Ureter (tissue), 1 donor: ENCODE measurements around the gene NPEPL1. TPM values are rescaled to one million over a fixed set of nuclear protein-coding genes. Genes with fewer than 3 reads are reported as not detected.

Experiments used
- DNase-seq: peaks from one replicate; pipeline ENCODE4 v3.0.0-alpha.2; 2020; ENCODE audit warnings: low spot score
- total RNA-seq: library from RNA; stranded (reverse); gene quantifications from one replicate; pipeline ENCODE4 v1.2.4, GENCODE V29; 2023
- donor health status: DM: yes; HTN: yes; CAD: no.

Gene NPEPL1
- total RNA-seq, 1 donor from 2014 or later = 50.4 TPM

DNA sequence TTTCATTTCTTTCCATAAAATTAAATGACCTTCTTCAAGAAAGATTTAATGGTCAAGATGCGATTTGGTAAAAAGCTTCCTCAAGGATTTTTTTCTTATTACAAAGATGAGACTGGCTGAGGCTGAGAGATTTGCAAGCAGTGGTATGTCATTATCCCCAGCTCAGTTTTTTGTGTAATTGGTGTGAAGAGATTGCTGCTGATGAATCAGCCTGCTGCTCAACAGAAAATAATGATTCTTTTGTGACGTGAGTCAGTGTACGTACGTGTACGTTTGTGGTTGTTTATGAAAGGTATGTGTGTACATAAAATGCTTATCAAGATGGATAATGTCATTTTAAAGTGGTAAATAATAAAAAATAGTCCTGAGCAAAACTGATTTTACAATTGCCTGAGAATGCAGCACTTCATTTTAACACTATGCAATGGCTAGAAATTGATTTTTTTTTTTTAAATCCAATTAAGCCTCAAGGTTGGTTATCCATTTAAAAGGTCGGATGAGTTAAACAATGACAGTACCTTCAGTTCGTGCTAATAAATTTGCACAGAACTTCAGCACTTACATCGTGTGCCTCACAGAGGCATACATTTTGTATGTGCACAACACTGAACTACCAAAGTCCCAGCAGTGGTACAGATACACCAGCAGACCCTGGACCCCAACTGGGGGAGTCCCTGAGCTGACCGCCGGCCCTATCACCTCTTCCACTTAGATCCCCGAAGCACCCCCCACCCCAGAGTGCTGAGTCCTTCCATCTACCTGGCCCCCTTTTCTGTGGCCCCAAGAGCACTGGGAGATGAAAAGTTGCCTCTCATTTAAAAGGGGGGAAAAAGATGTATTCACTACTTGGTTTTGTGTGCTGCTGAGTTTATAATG, 9.7 kb upstream of the NPEPL1 start:
- DNase-seq = no peak

DNA sequence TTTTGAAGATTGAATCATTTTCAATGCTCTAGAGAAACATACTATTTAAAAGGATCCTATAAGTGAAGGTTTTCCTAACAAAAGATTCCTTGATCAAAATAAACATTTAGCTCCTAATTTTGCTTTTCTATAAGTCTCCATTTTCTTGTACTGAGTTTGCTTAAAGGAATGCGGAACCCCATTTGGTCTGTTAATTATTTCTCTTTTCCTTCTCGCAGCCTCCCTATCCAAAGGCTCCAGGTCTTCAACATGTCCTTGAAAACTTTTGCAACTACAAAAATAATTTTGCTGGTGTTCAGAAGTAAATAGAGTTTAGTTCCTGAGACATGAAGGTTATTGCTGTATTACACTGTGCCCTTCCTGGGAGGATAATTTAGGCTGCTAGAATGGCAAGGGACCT, 8.3 kb upstream of the NPEPL1 start:
- no peak for DNase-seq

DNA sequence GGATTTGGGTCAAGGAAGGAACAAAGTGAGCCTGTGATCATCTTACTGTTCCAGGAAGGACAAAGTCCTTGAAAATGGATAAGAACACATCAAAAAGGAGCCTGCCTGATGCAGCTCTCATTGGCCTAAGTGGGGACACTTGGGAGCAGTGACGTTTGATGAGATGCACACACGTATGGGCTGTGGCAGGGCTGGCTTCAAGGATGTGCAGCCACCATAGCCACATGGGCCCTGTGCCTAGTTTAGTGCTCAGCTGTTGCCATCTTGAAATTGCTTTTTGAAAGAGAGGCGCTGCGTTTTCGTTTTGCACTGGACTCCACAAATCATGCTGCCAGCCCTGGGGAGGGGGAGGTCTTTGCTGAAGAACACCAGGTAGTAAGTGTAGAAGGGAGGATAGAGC, 6.6 kb upstream of the NPEPL1 start:
- DNase-seq = no peak

DNA sequence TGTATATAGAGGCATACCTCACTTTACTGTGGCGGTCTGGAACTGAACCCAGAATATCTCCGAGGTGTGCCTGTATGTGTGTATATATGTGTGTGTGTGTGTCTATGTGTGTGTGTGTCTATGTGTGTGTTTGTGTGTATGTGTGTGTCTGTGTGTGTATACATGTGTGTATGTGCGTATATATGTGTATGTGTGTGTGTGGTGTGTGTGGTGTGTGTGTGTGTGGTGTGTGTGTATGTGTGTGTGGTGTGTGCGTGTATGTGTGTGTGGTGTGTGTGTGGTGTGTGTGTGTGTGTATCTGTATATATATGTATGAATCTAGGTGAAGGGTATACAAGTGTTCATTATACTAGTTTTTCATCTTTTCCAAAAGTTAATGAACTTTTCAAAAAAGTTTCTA, 4.2 kb upstream of the NPEPL1 start:
- DNase-seq = no peak

DNA sequence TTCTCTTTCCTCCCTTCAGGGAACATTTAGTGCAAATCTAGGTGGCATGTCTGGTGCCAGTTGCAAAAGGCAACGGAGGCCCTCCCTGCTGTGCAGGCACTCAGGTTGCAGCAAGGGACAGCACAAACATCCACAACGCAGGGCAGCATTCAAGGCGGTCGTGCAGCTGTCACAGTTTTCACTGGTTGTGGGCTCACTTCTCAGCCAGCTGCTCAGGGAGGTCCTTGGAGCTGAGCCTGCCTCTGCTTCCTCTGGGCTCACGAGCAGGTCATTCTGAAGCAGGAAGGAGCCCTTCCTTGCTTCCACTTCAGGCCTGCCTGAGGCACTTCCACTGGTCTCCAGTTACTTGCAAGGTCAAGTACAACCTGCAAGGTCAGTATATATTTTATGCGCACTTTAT, 3.8 kb upstream of the NPEPL1 start:
- DNase-seq = no peak

DNA sequence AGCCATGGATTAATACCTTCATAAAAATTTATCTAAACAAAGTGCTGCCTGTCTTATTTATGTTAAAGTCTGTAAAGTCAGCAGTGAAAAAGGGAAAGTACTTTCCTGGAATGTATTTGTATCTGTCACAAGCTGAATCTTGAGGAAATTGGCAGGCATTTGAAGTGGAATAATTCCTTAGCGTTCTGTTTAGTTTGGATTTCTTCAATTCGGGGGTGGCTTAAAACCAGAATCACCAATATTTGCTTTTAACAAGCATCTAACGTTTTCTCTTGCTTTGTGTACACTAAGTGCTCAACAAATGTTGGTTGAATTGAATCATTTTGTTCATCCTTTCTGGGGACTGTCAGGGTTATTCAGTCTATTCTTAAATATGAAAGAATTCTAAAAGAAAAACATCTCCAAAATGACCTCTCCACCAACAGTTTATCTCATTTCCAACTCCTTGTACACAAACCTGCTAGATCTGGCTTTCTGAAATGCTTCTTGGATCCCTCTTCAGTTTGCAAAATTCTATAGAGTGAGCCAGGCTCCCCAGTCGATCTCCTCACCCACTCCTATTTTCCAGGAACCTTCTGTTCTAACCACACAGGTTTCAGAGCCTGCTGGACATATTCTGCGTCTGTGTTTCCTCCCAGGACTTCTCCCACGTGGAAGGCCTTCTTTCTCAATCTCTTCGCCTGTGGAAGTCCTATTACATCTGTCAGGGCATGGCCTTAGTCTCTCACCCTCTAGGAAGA, 2.0 kb upstream of the NPEPL1 start:
- no peak for DNase-seq

DNA sequence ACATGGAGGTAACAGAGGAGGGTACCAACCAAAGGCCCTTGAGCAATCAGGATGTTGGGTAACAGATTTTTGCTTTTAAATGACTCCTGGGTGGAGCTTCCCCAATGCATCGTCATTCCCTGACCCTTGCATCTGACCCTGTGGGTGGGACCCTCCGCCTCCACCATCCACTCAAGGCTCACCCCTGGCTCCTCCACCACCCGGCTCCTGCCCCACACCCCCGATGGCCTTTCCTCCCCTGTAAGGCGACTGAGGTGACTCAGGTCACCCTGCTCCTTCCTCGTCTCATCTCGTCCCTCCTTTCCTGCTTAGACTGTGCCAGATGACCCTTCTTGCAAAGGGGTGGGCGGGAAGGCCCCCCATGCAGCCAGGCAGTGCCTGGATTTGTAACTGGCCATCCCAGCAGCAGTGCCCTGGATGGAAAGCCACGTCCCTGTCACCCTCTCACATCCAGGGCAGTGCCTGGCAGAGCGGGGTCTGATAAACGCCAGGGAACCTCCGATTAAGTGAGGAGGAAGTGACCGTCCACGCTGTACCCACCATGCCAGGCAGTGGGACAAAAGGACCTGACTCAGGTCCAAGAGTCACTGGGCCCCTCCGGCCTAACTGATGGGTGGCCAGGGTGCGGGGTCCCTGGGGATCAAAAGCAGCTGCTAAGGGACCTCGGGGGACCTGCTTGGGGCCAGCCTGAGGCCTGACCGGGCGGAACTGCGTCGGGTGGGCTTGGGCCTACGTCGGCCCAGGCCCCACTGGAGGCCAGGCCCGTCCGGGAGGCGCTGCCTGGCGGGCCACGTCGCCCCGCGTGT, 624 bp upstream of the NPEPL1 start:
- no peak for DNase-seq

DNA sequence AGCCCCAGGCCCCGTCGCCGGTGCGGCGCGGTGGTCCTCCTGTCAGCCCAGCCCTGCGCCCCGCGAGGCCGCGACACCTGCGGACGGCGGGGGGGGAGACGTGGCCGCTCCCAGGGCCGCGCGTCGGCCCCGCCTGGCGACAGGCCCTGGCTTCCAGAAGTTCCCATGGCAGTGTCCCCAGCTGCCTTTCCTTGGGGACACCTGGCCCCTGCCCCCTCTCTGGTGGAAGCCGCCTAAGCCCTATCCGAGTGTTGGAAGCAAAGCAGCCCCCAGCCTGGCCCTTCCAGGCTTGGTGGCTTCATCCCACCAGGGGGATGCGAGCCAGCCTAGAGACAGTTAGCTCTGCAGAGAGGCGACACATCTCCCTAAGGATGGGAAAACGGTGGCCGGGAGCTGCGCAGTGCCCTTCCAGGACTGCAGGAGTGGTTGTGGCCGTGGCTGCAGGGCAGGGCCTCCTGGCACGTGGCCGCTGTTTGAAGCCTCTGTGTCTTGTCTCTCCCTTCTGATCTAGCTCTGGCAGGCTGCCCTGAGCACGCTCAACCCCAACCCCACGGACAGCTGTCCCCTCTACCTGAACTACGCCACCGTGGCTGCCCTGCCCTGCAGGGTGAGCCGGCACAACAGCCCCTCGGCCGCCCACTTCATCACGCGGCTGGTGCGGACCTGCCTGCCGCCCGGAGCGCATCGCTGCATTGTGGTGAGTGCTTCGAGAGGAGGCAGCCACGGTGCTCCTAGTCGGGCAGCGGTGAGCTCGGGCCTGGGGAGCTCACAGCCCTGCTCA, 816 bp downstream of the NPEPL1 start:
- no peak for DNase-seq

DNA sequence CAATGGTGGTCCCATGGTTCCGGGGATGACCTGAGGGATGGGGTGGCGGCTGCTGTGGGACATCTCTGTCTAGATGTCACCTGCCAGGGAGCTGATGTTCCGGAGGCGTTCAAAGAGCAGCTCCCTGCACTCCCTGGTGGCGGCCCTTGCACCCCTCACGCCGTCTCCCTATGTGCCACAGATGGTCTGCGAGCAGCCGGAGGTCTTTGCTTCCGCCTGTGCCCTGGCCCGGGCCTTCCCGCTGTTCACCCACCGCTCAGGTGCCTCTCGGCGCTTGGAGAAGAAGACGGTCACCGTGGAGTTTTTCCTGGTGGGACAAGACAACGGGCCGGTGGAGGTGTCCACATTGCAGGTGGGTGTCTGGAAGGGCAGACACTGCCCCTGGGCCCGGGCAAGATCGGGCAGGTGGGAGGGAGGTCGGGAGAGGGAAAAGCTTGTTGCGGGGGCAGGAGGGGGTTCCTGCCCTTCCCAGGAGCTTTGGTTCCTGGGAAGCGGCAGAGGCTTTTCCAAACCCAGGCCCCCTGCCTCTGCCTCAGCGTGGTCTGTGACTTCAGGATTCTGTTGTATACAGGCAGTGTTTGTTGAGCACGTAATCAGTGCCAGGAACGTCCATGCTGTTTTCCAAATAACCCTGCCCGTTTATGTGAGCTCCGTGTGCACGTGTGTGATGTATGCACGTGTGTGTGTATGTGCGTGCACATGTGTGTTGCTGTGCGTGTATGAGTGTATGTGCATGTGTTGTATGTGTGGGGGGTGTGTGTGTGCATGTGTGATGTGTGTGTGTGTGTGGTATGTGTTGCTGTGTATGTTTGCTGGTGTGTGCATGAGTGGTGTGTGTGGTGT, 1.9 kb downstream of the NPEPL1 start:
- DNase-seq = no peak

DNA sequence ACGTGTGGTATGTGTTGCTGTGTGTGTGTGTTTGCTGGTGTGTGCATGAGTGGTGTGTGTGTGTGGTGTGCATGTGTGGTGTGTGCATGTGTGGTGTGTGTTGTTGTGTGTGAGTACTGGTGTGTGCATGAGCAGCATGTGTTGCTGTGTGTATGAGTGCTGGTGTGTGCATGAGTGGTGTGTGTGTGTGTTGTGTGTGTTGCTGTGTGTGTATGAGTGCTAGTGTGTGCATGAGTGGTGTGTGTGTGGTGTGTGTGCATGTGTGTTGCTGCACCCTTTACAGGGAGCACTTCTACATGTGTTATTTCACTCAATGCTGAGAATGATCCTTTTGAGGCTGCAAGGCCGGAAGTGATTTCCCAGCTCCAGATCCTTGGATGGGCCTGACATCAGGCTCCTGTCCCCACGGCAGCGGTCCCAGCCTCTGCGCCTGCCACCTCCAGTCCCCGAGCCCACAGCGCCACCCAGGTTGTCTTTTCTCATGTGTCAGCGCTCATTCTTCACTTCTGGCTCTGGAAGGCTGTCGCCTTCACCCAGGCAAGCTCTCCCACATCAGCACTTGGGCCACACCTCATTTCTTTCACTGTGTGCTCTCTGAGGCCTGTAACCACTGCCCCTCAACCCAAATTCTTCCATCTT, 2.6 kb downstream of the NPEPL1 start:
- DNase-seq = no peak

DNA sequence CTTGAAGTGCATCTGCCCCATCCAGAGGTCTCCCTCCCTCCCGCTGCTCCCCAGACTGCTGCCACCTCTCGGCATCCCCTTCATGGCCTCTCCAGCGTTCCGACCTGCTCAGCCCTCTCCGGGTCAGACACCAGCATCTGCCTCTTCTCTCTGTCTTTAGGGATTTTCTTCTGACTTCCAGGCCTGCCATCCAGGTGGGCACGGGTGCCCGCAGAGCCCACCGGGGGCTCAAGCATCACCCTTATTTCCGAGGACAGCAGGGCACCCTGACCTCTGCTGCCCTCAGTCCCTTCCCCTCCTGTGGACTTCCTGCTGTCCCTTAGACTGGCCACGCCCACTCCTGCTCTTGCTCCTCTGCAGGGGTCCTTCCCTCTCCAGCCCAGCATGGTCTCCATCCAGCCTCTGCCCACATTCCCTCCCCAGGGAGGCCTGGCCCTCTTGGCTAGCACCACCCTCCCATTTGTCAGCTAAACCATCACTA, 3.3 kb downstream of the NPEPL1 start:
- no peak for DNase-seq

DNA sequence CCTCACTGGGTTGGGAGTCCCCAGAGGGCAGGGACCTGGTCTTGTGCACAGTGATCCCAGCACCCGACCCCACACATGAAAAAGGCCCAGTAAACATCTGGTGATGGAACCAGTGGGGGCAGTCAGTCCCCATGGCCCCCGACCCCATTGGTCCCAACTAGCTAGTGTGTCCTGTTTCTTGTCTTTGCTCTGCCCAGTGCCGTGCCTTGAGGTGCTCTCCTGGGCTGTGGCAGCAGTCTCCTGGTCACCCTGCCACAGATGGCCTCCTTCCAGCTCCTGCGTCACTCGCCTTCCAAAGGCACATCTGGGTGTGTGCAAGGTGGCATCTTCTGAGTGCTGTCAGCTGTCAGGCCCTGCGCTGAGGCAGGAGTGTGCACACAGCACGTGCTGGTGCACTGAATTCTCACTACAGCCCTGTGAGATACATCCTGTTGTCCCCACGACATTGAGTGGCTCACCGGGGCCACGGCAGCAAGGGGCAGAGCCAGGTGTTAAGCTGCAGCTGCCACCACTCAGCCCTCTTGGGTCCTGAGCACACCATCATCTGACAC, 3.9 kb downstream of the NPEPL1 start:
- DNase-seq = peak; percentile 40

DNA sequence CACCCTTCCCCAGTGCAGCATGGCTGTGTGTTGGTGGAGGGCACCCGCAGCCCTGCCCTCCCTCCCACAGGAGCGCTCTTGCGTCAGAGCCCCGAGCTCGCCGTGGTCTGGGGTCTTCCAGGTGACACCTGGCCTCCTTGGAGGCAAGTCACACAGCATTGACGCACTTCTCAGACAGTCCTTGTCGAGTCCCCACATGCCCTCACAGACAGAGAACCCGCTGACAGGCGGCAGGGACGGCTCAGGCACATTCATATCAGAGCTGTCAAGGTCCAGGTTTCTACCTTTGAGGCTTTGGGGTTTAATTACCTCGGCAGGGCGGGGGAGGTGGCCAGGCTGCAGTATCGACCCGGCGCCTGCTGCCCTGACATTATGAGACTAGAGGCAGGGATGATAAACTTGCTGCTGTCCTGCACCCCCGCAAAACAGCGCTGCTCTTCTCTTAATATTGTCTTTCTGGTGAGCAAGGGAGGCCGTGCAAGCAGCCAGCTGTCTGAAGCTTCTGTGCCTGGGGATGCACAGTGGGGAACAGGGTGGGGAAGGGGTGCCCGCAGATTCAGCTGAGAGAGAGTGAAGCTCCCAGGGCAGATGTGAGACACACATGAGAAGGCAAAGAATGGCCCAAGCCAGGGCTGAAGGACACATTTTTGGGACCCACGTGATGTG, 4.7 kb downstream of the NPEPL1 start:
- peak; percentile 34 for DNase-seq

DNA sequence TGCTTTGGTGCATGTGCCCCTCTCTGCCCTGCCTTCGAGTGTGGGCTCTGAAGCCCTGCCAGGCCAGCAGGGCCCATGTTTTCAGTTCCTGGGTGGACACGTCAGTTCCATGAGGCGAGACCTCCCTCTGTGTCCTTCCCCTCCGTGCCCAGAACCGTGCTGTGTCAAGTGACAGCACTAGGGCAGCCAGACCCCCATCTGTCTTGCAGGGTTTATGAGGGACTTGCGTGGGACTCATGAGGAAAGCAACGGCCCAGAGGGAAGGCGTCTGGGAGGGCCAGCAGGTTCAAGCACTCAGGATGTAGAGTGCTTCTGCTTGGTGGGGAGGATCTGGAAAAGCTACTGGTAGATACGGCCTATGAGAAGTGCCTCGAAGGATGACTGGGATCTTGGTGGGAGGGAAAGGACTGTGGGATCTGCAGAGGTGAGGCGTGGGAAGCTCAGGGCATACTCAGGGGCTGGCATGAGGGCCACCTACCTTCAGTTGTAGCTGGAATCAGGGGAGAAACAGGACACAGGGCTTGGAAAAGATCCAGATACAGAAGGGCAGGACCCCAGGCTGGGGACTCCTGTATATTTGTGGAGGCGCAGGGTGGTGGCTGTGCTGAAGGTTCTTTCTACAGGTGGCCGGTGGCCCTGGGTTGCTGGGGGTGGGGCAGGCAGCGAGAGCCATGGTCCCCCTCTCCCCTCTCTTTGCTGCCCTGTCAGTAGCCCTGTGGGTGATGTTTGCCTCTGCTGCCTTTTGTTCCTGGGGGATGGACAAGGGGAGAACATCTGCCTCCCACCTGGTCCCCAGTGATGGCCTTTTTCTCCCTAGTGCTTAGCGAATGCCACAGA, 5.5 kb downstream of the NPEPL1 start:
- DNase-seq = peak; percentile 37

DNA sequence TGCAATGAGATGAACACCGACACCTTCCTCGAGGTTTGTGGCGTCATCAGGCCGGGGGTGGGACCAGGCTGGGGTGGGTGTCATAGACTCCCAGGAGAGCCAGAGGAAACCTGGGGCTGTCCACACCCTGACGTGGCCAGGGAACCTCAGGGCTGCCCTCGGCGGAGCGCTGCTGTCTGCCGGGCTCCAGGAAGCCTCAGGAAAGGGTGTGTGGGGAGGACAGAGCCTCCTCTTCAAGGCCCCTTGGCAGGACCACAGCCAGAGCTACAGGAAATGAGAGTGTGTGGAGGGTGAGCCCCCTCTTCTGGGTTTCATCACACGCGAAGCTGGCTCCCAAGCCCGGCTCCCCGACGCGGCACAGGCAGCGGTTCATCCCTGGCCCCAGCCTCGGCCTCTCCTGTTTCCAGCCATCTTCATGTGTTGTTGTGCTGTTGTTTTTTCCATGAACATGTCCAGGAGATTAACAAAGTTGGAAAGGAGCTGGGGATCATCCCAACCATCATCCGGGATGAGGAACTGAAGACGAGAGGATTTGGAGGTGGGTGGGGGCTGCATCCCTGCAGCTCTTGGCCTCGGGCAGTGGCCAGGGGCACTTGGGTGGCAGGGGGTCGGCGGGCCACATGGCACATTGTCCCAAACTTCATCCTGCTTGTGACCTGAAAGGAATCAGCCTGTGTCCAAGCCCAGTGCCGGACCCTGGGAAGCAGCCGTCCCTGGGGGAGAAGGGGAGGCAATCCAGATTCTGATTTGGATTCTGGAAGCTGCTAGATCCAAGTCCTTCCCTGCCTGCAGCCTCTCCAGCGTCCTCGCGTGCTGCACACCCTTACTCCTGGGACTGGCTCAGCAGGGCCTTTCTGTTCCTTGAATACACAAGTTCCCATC, 6.4 kb downstream of the NPEPL1 start:
- peak; percentile 42 for DNase-seq

DNA sequence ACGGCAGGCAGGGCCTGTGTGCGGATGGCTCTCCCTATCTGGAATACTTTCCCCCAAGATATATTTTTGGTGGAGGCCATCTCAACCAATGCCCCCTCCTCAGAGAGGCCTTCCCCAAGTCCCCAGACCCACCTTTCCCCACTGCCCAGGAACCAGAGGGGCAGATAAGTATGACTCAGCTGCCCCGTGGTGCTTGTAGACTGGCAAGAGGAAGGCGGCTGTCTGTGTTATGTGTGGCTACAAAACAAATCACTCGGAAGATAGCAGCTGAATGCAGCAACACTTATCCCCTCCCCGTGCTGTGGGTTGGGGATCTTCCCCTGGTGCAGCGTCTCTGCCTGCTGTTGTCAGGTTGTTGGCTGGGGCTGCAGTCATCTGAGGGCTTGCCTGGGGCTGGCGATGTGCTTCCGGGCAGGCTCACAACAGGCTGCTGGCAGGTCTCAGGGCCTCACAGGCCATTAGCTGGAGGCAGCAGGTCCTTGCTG, 7.1 kb downstream of the NPEPL1 start:
- DNase-seq = no peak
